ENCODE measurements around the gene LDLRAD4.
"Not testable (repeated sequence)": the region's sequence is repeated elsewhere in the genome, so short reads cannot be mapped to it uniquely, and the experiment has no call there.

LDLRAD4 gene

DNA sequence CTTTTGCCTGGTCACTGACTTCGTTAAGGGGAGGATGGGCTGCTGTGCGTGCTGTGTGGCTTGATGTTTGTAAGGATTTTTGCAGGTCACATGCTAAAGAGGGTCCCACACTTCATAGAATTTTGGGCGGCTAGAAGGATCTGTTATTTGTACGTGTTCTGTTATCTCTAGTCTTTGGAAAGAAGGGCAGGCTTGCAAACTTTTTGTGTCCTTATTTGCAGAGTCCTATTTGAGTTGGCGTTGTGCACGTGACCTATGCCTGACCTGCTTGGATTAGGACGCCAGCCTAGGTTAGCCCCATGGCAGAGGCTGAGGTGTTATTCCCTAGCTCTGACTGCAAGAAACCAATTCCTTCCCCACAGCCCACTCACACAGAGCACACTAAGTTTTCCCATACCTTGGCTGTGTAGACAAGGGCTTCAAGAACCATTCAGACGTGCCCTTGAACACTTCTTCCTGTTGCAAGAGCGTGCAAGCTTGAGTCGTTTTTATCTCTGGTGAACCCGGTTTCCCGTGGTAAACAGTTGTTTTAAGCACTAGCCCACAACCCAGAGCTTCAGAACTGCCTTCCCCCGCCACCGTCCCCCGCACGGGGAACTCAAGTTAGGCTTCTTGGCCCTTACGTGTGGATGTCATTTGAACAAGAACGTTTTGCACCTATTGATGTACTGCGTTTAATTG is 94.6 kb downstream of the LDLRAD4 start:
- DNase-seq, result no peak

DNA sequence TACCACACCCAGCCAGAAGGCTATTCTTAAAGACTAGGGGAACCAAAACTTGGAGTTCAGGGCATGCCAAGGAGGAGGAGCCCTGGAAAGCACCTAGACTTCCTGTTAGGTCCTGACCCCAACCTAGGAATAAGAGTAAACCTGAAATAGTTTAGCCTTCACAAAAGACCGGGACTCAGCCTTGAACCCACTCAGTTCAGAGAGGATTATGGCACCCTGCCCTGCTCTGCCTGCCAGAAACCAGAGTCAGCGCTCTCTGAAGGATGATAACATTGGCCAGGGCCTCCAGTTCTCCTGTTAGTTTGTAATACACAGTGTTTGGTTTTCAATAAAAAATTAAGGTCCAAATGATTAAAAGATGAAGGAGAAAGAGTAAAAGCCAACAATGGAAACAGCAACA is 96.4 kb downstream of the LDLRAD4 start:
- DNase-seq, result no peak

DNA sequence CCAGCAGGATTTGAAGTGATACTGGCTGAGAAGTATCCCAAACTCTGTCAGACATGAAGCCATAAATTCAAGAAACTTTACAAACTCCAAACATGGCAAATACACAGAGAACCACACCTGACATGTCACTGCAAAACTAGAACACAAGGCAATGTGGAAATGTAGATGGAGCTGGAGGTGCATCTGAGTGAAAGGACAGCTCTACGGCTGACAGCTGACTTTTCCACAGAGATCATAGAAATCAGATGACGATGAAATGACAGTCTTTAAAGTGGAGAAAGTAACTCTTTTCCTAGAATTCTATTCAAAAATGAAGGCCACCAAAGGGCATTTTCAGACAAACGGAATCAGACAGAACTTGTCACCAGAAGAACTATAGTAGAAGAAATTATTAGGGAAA is 97.5 kb downstream of the LDLRAD4 start:
- DNase-seq, result no peak

DNA sequence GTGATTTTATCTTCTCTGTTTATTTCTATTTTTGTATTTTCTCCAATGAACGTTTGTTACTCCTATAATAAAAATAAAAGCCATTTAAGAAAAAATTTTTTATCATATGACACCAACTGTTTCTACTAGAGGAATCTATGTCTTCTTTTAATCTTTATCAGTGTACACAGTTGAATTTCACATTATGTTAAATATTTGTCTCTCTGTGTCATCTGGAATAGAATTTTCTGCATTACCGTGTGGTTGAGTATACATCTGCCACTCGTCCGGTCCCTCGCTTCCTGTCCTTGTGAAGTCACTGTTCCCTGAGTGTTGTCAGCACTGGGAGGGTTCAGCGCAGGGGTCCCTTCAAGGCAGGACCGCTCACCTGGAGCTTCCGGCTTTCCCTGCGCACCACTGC is 99.2 kb downstream of the LDLRAD4 start:
- DNase-seq, result no peak

DNA sequence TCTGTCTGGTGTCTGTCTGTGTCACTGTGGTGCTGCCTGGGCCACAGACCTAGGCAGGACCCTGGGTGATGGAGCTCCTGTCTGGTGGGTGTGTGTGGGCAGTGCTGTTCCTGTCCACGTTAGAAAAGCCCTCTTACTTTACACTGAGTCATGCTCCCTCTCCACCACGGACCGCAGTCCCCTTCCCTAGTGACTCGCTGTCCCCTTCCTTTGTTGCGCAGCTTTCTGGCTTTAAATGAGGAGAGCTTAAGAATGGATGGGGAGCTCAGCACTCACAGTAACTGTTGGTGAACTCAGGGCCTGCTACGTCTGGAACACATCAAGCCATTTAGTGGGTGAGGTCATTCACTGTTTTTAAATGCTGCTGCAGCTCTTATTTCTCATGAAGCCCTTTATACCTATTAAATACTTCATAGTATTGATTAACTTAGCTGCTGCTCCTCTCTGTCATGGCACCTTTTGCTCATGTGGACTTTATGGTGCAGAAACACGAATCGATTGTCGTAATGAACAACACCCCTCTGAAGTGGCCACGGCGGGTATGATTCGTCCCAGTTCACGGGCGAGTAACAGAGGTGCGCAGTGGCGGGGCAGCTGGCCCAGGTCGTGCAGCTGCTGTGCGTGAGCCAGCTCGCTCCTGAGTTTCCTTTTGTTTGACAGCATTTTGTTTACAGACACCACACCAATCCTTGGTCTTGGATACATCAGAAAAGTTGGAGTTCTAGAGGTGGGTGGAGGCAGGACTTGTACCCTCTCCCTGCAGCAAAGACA is 100.4 kb downstream of the LDLRAD4 start:
- no peak for DNase-seq

DNA sequence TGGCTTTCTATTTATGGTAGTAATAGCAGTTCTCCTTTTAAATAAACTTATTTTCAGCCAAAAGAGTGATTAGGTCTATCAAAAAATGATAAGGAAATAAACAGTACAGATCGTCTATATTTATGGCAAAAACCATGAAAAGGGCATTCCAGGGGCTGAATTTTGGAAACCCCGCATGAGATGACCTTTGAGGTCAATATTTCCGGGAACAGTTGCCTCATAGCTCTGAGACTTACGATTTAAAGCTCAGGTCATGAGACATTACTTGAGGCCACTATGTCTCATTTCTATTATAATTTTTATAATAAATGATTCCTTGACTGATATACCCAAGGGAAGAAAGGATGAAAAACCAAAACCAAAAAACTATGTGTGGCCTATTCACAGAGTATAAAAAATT is 101.1 kb downstream of the LDLRAD4 start:
- no peak for DNase-seq

DNA sequence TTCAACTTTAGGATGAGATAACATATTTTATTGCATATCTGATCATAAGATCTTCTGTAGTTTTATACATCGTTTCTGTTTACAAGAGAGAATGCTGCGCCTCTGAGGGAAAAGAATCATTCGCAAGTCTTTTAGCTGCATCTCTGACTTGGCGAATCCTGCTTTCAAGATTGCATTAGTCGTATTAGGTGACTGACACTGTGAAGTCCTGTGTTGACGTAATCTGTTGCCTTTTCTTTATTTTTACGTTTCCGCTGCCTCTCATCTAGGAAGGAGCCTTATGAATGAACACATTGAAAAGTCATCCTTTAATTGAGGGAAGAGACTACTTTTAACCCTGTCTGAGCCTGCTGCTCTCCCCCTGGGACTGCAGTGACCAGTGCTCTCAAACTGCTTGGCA is 101.5 kb downstream of the LDLRAD4 start:
- DNase-seq, result no peak

DNA sequence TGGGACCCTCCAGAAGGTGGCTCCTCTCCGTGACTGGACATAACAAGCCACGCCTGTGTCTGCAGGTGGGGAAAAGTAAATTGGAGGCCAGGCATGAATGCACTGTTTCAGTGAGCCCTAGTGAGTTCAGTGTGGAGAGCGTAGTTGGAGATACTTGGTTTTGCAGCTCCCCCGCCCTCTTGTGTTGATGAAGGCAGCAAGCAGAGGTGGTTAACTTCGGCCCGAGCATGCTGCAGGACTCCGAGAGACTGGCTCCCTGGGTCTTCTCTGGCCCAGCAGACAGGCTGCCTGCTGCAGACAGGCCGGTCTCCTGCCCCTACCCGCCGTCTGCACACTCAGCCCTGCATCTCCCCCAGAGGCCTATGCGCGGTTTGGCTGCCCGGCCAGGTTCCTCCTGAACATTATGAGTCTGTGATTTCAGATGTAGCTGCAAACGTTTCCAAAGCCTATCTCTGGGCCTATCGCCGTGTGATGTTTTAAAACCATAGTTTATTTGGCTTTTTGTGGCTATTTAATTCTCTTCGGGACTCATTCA is 102.4 kb downstream of the LDLRAD4 start:
- no peak for DNase-seq

DNA sequence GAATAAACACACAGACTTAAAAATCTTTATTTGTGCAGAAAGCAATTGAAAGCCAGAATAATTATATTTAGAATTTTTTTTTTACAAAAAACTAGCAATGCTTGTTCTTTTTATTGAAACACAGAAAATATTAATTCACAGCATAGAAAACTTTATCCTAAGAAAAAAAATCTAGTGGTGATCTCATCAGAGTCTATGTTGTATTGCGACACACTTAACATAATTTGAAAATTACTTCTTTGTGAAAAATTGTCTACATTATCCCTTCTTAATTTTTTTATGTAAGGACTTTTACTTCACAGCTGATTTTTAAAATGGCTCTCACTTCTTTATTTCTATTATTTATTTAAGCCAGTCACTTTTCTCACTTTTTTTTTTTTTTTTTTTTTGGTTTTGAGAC is 103.4 kb downstream of the LDLRAD4 start:
- no peak for DNase-seq

DNA sequence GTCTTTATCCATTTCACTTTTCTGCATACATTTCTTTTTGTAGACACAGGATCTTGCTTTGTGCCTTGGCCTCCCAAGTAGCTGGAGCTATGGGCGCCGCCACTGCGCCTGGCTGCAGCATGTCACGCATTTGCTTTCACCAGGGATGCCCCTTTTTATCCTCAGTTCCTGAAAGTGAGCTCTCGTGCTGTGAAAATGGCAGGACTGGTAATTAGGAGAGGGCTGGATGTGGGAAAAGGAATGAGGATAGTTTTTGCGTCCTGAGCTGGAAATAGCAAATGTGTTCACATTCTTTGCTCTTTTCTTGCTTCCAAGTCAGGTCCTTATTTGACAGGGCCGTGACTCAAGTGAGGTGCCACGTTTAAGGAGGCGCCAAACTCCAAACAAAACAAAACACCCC is 104.6 kb downstream of the LDLRAD4 start:
- DNase-seq, result no peak

DNA sequence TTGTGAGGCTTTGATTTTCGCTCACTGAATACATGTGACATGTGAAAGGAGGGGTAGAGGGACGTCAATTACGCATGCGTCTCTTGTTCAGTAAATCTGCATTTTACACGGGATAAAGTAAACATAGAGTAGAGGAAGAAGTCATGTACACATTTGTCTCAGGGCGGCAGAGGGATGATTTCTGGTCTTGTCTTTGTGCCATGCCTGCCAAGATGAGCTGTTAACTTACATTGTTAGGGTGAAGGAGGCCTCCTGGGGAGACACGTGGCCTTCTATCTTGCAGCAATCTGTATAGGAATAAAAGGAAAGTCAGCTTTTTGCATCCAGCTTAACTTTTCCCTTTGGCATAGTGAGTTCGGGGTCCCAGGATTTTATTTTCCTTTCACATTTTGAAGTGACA is 106.3 kb downstream of the LDLRAD4 start:
- DNase-seq, result no peak

DNA sequence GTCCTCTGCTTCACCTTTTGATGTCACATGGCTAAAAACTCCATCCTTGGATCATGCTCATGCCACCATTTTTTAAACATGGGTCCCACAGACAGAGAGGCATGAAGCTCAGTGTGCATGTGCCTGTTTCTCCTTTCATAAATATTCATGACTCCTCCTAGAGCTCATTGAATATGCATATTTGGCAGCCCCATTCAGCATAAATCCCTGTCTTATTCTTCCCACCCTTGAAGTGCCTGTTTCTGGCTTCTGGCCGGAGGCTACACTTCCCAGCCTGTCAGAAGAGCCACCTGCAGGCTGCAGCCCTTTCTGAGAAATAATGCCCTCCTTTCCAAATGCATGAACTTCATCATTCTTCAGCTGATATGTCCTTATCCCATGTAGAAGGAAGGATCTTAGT is 109.7 kb downstream of the LDLRAD4 start:
- DNase-seq, result no peak

DNA sequence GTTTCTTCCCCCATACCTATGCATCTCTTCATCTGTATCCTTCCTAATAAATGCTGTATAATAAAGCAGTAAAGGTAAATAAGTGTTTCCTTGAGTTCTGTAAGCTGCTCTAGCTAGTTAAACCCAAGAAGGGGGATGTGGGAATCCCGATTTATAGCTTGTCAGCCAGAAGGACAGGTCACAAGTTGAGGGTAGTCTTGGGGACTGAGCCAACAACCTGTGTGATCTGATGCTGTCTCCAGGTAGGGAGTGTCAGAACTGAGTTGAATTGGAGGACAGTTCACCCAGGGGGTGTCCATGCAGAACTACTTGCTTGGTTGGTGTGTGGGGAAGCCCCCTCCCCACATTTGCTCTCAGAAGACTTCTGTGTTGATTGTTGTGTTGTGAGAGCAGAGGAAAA is 112.4 kb downstream of the LDLRAD4 start:
- DNase-seq, result no peak

DNA sequence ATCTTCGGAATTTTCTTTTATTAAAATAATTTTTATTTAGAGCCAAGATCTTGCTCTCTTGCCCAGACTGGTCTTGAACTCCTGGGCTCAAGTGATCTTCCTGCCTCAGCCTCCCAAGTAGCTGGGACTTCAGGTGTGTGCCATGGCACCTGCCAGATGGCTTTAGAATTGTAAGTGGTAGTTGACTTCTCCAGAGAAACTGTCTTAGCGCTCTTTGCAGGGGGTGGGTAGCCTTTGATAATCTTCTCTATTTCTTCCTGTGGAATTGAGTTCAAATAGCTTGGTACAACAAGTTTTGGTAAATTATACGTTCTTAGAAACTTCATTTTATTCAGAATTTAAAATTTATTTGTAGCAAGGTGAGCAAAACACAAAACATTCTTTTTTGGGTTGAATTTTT is 113.3 kb downstream of the LDLRAD4 start:
- no peak for DNase-seq

DNA sequence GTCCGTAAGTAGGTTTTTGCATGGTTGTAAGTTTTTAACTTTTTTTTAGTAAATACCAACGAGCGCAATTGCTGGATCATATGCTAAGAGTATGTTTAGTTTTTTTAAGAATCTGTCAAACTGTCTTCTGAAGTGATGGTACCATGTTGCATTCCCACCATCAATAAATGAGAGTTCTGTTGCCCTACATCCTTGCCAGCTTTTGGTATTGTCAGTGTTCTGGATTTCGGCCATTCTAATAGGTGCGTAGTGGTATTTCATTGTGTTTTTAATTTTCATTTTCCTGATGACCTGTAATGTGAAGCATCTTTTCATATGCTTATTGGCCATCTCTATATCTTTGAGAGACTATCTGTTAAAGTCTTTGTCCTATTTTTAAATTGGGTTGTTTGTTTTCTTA is 114.3 kb downstream of the LDLRAD4 start:
- DNase-seq, result no peak

DNA sequence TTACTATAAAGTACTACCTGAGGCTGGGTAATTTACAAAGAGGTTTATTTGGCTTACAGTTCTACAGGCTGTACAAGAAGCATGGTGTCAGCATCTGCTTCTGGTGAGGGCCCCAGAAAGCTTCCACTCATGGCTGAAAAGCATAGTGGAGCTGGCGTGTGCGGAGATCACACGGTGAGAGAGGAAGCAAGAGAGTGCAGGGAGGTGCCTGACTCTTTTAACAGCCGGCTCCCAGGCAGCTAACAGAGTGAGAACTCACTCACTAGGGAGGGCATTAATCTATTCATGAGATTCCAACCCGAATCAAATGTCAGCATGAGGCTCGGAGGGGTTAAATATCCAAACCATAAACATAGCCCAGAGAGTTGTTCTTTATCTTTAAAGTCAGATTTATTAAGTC is 117.3 kb downstream of the LDLRAD4 start:
- DNase-seq, result no peak

DNA sequence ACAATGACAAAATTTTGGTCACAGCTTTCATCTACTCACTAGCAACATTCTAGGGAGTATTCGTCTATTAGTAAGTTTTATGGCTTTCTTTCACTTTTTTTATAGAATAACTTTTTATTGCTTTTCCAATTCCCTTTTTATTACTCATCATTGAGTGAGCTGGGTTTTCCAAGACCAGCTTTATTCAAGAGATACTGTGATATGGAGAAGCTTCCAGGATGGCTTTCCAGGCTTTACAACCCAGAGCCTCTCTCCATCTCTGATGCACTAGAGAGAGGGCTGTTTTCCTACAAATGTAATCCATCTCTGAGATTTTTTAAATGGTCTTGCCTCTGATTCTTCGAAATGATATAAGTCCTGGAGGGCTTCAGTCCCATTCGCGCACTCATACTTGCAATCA is 118.3 kb downstream of the LDLRAD4 start:
- no peak for DNase-seq

DNA sequence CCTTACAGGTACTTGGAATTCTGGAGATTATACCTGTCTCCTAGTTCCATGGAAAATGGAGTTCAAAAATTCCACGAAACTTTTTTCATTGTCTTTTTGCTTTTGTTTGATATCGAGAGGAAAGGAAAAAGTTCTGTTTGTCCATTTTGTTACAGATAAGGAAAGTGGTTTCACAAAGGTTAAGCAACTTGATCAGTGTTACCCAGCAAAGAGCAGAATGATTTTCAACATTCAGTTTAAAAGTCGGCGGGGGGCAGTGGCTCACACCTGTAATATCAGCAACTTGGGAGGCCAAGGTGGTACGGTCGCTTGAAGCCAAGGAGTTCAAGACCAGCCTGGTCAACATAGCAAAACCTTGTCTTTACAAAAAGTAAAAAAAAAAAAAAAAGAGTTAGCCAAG is 118.8 kb downstream of the LDLRAD4 start:
- no peak for DNase-seq

DNA sequence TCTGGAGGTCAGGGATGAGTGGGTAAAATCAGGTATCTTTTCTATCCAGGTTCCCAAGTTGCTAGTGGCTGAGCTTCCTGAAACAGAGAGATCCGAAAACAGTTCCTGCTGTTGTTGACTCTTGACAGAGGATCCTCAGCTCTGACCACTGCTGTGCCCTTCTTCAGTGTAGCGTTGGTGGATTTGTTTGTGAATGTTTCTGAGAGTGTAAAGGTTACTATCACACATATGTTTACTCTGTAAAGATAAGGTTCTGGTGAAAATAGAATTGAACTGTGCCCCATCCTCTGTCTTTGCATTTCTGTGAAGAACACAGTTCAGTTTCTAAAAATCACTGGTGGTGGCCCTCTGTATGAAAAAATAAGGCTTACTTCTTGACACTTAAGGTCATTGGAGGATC is 119.8 kb downstream of the LDLRAD4 start:
- DNase-seq, result no peak

DNA sequence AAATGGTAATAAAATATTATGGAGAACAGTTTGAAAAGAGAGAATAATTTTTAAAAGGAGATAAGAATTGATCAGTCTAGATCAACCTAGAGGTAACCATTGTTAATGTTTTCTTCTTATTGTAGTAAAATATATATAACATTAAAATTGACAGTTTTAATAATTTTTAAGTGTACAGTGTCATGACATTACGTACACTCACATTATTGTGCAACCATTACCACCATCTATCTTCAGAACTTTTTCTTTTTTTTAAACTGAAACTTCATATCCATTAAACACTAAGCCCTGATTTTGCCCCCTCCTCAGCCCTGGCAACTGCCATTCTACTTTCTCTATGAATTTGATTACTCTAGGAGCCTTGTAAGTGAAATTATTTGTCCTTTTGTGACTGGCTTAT is 121.1 kb downstream of the LDLRAD4 start:
- no peak for DNase-seq

DNA sequence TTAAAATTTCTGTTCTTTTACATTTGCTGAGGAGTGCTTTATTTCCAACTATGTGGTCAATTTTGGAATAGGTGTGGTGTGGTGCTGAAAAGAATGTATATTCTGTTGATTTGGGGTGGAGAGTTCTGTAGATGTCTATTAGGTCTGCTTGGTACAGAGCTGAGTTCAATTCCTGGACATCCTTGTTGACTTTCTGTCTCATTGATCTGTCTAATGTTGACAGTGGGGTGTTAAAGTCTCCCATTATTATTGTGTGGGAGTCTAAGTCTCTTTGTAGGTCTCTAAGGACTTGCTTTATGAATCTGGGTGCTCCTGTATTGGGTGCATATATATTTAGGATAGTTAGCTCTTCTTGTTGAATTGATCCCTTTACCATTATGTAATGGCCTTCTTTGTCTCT is 127.9 kb downstream of the LDLRAD4 start:
- DNase-seq, result not testable (repeated sequence)

DNA sequence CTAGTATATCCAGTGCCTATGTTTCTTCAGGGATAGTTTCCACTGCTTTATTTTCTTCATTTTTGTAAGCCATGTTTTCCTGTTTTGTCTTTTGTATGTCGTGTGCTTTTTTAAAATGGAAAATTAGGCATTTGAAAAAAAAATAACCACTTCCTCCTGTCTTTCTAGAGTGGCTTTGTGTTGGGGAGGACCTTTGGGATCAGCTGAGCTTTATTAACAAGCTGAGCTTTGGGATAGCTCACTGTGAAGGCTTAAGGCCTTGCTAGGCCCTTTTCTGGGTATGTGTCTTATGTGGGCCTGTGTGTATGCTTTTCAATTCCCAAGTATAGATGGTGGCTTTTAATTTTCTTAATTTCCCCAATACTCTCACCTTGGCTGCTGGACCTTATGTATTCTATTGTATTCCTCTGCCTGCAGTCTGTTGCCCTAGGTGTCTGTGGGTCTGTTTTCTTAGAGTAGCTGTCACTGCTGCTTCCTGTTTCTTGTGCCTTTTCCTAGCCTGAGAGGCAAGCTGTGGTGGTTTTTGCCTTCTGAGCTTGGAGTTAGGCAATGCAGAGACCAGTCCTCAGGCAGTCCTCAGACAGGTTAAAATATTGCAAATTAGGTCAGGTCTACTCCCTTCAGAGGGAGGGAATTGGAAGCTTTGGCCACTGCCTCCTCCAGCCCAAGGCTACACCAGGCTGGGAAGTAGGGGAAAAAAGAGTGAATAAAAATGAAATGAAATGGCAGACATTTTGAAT is 134.7 kb downstream of the LDLRAD4 start:
- DNase-seq, result no peak

DNA sequence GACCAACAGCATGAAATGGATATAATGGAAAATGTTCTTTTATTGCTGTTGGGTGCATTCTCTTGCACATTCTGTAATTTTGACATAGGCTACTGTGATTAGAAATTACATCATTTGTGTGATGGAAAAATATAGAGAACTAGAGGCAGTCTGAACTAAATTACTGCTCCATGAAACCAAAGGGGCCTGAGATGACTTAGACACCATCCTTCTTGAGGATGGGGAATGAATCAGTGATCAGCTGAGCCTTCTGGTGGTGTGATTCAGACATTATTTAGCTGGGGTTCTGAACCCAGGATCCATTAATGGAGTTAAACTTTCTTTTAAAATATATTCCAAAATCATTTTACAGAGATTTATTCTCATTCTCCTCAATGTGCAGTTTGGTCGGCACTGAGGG is 135.8 kb downstream of the LDLRAD4 start:
- no peak for DNase-seq

DNA sequence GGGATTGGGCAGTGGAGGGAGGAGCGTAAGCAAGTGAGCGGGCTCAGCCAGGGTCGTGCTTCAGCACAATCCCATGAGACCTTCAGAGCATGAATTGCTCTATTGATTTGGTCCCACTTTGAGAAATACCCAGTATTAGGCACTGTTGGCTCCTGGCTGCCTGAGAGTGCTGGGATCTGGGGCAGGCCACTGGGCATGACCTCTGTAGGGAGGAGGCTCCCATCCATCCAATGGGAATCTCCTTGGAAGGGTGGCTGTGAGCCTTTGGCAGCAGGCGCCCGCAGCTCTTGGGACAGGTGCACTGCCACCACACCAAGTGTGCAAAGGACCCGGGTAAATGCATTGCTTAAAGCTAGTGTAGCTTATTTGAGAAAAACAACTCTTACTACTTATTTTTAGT is 137.5 kb downstream of the LDLRAD4 start:
- no peak for DNase-seq

All from NCI-H2081 (cell line).